Measurements from ENCODE around the gene RASSF8. TPM values are rescaled to one million over a fixed set of nuclear protein-coding genes. Genes with fewer than 3 reads are reported as not detected.
A peak's percentile ranks its signal among the peaks of the same experiment; 100 is the strongest.

Gene RASSF8
- total RNA-seq, 4 donors from 2014 or later = 93.2 to 127 (median 111) TPM

DNA sequence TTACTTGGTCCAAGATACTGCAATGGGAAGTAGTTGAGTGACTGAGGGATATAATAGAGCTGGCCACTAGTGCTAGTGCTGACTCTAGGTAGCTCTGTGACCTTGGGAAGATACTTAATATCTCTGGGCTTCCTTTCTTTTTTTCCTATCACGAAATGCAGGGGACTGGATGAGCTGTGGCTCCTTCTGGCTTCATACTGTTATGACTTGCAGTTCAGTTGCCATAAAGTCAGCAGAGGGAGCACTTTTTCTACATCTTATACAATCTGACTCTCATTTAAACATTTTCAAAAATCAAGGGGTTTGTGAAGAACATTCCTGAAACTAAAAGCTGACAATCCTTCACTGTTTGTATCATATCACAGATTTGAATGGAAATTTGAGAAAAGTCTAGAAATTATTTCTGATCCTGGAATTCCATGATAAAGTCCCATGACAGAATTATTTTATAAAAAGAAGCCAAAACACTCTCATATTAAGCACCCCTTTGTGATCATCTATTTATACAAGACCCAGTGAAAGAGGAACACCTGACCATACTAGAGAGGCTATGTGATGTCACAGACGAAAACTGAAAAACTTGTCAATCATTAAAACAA lies 161.0 kb downstream of the RASSF8 start:
- Histone ChIP-seq H3K4me3 (no peak overlapping the region), H3K27me3 (no peaks in the 10 kb centered on the region), H3K27ac (peak overlapping the region; percentile 63 to 98 (median 96)), H3K9me3 (no peaks in the 10 kb centered on the region), H3K36me3 (no peaks in the 10 kb centered on the region), H3K4me1 (peaks cover 4 to 86% (median 4%) of the 10 kb centered on the region in 3 donors)
- no peak for ATAC-seq
- TF ChIP-seq POLR2A (IDR thresholded peaks at IDR 0.05) = no peak
- TF ChIP-seq CTCF (IDR thresholded peaks at IDR 0.05) = peak; percentile 32 to 70 (median 62)
- 10 to 18% methylated on average over 2 of the region's 2 CpGs for WGBS, 2 donors (ENCODE audit: low coverage in 1 of 2)

GRCh38 chr12:26120561-26121274 lies 162.2 kb downstream of the RASSF8 start:
- no peak for TF ChIP-seq EP300 (IDR thresholded peaks at IDR 0.05)
- no peak for TF ChIP-seq CTCF (IDR thresholded peaks at IDR 0.05)
- no peak for TF ChIP-seq POLR2AphosphoS5 (IDR thresholded peaks at IDR 0.05)
- TF ChIP-seq POLR2A (IDR thresholded peaks at IDR 0.05) = no peak
- peak overlapping the region; percentile 96 to 98 (median 98) for H3K27ac ChIP-seq
- H3K27me3 ChIP-seq = no peaks in the 10 kb centered on the region
- peaks cover 0 to 78% (median 4%) of the 10 kb centered on the region in 3 donors for H3K4me1 ChIP-seq
- no peaks in the 10 kb centered on the region for H3K9me3 ChIP-seq
- WGBS, 2 donors (ENCODE audit: low coverage in 1 of 2) = 21 to 44% methylated on average over 4 of the region's 4 CpGs
- ATAC-seq = no peak
- no peaks in the 10 kb centered on the region for H3K36me3 ChIP-seq
- peak overlapping the region; percentile 53 to 70 for H3K4me3 ChIP-seq

DNA sequence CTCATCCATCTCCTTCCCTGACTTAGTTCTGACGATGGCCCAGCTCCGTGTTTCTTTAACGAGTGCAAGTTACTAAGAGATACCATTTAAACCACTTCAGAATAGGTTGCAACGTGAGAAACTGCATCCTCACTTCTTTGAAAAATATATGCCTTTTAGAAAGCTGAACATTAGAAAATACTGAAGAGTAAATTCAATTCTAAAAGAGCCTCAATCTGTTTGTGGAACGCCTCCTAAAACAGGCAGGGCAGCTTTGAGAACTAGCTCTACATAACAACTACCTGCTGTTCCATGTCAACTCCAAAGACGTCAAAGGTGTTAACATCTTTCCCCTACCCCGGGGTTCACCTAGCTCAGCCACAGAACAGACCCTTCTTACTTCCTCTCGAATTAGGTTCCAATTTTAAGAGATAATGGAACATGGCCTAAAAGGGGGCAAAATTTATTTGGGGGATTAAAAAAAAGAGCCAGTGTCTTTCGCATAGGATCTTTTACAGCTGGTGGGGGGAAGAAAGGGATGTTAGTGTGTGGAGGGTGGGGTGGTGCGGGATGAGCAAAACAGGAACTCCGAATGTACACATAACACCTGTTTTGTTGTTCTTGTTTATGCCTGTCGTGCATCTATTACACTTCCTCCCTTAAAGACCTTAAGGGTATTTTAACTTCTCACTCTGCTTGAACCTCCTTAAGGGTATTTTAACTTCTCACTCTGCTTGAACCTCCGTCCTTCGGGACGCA lies 163.0 kb downstream of the RASSF8 start:
- WGBS, 2 donors (ENCODE audit: low coverage in 1 of 2) = 16 to 26% methylated on average over 11 to 14 of the region's 15 CpGs
- Histone ChIP-seq H3K27me3 (no peaks in the 10 kb centered on the region), H3K9me3 (no peaks in the 10 kb centered on the region), H3K36me3 (no peaks in the 10 kb centered on the region), H3K27ac (peak overlapping the region; percentile 96 to 98 (median 98)), H3K4me3 (peak overlapping the region; percentile 53 to 70), H3K4me1 (peaks cover 0 to 71% (median 4%) of the 10 kb centered on the region in 3 donors)
- no peak for ATAC-seq
- no peak for TF ChIP-seq EP300 (IDR thresholded peaks at IDR 0.05)
- TF ChIP-seq POLR2AphosphoS5 (IDR thresholded peaks at IDR 0.05) = peak; percentile 8

DNA sequence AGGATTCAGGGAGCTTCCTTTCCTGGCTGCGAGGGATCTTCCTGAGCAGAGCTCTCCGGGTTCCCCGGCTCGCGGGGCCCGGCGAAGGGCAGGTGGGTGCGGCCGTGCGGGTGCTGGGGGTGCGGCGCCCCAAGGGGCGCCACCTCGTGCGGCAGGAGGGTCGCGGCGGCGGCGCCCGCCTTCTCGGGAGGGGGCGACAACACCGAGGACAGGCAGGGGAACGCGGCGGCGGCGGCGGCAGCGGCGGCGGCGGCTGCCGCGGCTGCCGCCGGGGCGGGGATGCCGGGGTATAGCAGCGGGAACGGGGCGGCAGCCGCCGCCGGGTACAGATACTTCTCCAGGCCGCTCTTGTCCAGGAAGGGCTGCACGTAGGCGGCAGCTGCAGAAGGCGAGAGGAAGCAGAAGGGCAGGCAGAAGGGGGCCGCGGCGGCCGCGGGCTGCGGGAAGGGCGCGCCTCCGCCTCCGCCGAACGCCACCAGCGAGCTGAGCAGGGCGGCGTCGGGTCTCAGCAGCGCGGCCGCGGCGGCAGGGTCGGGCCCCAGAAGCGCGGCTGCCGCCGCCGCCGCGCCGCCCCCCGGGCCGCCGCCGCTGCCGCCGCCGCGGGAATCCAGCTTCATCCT lies 163.7 kb downstream of the RASSF8 start:
- Histone ChIP-seq H3K4me3 (peak overlapping the region; percentile 53 to 70), H3K4me1 (peaks cover 0 to 70% (median 4%) of the 10 kb centered on the region in 3 donors), H3K27ac (peak overlapping the region; percentile 96 to 98 (median 98)), H3K9me3 (no peaks in the 10 kb centered on the region), H3K27me3 (no peaks in the 10 kb centered on the region), H3K36me3 (no peaks in the 10 kb centered on the region)
- peak; percentile 0 for ATAC-seq
- TF ChIP-seq POLR2A (IDR thresholded peaks at IDR 0.05) = no peak
- peak in 1 of 4 experiments; percentile 25 for TF ChIP-seq CTCF (IDR thresholded peaks at IDR 0.05)
- no peak for TF ChIP-seq EP300 (IDR thresholded peaks at IDR 0.05)
- no peak for TF ChIP-seq POLR2AphosphoS5 (IDR thresholded peaks at IDR 0.05)
- WGBS, 2 donors (ENCODE audit: low coverage in 1 of 2) = no CpG with 5 or more reads among the region's 88 CpGs
